Right ventricle myocardium superior (tissue), 1 donor: ENCODE data around the gene MARS1. TPM values are rescaled to one million over a fixed set of nuclear protein-coding genes. Genes with fewer than 3 reads are reported as not detected.
"Not testable (repeated sequence)": the region's sequence is repeated elsewhere in the genome, so short reads cannot be mapped to it uniquely, and the experiment has no call there.

Source experiments
- ATAC-seq: fragments of 200-7000 bp; cut with Tn5 transposase; one replicate; pipeline ENCODE4 v1.9.1; 2020; ENCODE audit warnings: mild to moderate bottlenecking; ENCODE audit not compliant: poor library complexity
- DNase-seq: peaks from one replicate; pipeline ENCODE4 v3.0.0-alpha.2; 2020
- intact Hi-C: fragments of 100-400 bp; cut with DNase I; formaldehyde crosslinking; loops from one replicate; pipeline ENCODE4 v1.11.2; 2022
- long read RNA-seq: library from polyadenylated mRNA; unstranded; transcript quantifications from one replicate; pipeline ENCODE4 v2.0.0, GENCODE V29; 2021
- total RNA-seq: library from RNA; stranded (reverse); fragmentation: NEBNext Ultra II Directional; extraction: Animal tissue kit (Norgen Biotek cat#: 25700); gene quantifications from one replicate; pipeline ENCODE4 v1.2.1, GENCODE V29; 2021
- donor health status: DM: no; HTN: yes; CAD: no; lungs with severe emphysema.

The MARS1 gene
- total RNA-seq, result 63.5 TPM
- long read RNA-seq, transcript MARS-201 (21 exons, 2,905 nt), result major isoform, 136 of 181 reads
- long read RNA-seq, partial matches to known transcripts, result 17 of 181 reads
- long read RNA-seq, other reads (novel, unspliced or antisense), result 28 of 181 reads

DNA sequence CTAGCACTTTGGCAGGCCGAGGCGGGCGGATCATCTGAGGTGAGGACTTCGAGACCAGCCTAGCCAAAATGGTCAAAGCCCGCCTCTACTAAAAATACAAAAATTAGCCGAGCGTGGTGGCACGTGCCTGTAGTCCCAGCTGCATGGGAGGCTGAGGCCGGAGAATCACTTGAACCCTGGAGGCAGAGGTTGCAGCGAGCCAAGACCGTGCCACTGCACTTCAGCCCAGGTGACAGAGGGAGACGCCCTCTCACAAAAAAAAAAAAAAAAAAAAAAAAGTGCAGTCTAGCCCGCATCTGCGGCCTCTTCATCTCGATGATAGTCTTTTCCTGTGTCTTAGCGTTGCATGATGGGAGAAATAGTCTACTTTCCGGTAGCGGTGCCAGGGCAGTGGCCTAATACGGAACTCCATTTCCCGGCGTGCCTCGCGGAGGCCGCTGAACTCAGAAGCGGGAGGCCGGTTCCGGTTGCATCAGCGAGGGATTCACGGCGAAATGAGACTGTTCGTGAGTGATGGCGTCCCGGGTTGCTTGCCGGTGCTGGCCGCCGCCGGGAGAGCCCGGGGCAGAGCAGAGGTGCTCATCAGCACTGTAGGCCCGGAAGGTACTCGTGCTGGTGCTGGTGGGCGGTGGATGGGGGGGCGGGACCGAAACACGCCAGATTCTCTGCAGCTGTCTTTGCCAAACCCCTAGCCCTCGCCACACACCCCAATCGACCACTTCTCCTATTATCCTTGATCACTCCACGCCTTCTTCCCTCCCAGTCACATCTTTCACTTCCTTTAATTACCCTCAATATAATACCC, at the start of gene MARS1:
MARS1 (plus strand) TSS at position 472 of the 805 bp plus-strand sequence; CDS start at position 495, 23 bp downstream.
- ATAC-seq, result peak; percentile 99
- DNase-seq, result peak; percentile 97
- intact Hi-C loops, result no loop called here

DNA sequence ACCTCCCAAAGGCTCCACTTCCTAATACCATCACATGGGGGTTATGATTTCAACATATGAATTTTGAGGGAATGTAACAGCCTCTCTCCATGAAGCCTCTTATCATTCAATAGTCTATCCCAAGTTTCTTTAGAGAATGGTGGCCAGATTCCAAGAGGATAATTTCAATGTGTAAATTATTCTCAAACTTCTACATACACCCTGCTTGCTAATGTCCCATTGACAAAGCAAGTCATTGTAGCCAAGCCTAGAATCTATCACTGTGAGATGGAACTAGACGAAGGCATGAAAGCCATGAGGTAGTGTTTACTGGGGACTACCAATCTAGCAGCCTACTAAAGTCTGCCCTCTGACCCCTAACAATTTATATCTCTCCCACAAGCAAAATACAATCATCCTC, 49.5 kb upstream of the MARS1 start:
- ATAC-seq (no peak), DNase-seq (no peak)
- intact Hi-C loops, result no loop called here

DNA sequence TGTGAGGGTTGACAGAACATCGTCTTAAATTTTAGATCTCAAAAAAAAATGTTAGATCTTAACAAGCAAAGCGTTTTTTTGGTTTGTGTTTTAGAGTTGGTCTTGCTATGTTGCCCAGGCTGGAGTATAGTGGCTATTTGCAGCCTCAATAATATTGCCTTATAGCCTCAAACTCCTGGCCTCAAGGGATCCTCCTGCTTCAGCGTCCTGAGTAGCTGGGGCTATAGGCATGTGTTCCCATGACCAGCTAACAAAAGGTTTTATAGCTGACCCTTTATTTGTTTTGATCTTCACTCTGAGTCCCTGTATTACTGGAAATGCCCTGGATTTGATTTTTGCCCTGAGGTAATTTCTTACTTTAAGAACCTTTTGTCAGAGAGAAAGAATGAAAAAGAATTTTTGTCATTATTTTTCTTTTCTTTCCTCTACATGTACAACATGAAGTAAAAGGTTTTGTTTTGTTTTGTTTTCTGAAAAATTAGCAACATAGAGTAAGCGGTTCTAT, 48.1 kb upstream of the MARS1 start:
- no peak for ATAC-seq
- DNase-seq, result no peak
- intact Hi-C loops, result no loop called here

DNA sequence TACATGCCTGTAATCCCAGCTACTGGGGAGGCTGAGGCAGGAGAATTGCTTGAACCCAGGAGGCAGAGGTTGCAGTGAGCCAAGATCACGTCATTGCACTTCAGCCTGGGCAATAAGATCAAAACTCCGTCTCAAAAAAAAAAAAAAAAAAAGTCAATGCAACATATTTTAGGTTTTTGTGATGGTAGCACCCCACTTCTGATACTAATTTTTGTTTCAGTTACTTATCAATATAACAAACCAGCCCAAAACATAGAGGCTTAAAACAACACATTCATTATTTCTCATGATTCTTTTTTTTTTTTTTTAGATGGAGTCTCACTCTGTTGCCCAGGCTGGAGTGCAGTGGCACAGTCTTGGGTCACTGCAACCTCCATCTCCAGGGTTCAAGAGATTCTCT, 46.5 kb upstream of the MARS1 start:
- intact Hi-C loops, ATAC-seq, DNase-seq: not testable (repeated sequence)

DNA sequence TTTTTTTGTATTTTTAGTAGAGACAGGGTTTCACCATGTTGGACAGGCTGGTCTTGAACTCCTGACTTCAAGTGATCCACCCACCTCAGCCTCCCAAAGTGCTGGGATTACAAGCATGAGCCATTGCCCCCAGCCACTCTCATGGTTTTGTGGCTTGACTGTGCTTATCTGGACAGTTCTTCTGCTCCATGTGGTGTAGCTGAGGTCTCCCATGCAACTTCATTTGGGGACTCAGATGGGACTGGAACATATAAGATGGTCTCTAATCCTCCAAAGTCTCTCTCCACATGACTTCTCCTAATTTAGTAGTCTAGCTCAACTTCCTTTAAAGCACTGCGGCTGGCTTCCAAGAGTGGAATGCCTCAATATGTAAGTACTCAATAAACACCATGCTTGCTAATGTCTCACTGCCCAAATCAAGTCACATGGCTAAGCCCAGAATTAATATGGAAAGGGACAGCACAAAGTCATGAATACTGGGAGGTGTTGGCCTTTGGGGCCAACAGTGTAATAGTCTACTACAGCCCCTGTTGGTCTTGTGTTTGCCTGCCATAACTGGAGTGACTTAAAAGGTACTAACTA, 45.9 kb upstream of the MARS1 start:
- intact Hi-C loops, result no loop called here
- DNase-seq (no peak), ATAC-seq (no peak)

DNA sequence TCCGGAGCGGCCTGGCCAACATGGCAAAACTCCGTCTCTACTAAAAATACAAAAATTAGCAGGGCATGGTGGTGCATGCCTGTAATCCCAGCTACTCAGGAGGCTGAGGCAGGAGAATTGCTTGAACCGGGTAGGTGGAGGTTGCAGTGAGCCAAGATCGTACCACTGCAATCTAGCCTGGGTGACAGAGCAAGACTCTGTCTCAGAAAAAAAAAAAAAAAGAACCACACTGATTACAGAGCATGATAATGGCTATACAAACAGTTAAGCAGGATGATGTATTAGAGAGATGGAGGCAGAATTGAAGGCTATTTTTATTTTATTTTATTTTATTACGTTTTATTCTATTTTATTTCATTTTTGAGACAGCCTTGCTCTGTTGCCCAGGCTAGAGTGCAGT, 43.5 kb upstream of the MARS1 start:
- DNase-seq, intact Hi-C loops, ATAC-seq: not testable (repeated sequence)

DNA sequence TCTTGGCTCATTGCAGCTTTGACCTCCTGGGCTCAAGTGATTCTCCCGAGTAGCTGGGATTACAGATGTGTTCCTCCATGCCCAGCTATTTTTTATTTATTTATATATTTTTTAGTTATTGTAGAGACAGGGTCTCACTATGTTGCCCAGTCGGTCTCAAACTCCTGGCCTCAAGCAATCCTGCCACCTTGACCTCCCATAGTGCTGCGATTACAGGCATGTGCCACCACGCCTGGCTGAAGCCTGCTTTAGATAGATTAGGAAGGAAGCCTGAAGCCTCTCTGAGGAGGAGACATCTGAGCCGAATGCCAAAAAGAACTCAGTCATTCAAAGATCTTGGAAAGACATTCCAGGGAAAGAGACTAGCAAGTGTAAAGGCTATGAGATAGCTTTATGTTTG, 43.1 kb upstream of the MARS1 start:
- no peak for DNase-seq
- intact Hi-C loops, result no loop called here
- ATAC-seq, result no peak

DNA sequence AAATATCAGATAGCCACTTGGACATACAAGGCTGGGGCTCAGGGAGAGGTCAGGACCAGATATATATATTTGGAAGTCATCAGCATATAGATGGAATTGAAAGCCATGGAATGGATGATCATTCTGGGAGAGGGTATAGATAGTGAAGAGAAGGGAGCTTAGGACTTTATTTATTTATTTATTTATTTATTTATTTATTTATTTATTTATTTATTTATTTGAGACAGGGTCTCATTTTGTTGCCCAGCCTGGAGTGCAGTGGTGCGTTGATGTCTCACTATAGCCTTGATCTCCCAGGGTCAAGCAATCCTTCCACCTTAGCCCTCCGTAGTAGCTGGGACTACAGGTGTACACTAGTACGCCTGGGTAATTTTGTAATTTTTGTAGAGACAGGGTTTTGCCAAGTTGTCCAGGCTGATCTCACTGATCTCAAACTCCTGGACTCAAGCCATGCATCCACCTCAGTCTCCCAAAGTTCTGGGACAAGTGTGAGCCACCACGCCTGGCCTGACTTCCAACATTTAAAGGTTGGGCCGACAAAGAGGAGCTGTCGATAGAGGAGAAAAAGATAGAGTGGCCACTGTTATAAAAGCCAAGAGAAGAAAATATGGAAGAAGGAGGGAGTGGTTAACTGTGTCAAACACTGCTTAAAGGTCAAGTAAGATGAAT, 41.4 kb upstream of the MARS1 start:
- ATAC-seq, result no peak

DNA sequence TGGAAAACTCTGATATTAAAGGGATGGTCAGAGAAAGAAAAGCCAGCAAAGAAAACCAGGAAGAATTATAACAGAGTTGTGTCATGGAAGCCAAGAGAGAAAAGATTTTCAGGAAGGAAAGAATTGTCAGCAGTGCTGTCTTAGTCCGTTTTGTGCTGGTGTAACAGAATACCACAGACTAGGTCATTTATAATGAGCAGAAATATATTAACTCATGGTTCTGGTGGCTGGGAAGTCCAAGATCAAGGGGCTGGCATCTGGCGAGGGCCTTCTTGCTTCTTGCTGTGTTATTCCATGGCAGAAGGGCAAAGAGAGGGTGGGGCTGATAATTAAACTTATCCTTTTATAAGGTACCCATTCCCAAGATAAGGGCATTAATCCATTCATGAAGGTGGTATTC, 39.2 kb upstream of the MARS1 start:
- ATAC-seq, result no peak
- intact Hi-C loops, result no loop called here
- DNase-seq, result no peak

More for the DNA sequence above, 41.4 kb upstream of the MARS1 start:
- intact Hi-C loops, result no loop called here
- no peak for DNase-seq

DNA sequence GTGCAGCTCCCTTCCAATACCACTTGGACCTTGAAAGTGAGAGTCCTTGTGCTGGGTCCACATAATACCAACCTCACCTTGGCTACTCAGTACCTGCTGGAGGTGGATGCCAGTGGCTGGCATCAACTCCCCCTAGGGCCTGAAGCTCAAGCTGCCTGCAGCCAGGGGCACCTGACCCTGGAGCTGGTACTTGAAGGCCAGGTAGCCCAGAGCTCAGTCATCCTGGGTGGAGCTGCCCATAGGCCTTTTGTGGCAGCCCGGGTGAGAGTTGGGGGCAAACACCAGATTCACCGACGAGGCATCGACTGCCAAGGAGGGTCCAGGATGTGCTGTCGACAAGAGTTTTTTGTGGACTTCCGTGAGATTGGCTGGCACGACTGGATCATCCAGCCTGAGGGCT, 38.5 kb upstream of the MARS1 start:
- DNase-seq, result no peak
- intact Hi-C loops, result no loop called here
- ATAC-seq, result no peak

DNA sequence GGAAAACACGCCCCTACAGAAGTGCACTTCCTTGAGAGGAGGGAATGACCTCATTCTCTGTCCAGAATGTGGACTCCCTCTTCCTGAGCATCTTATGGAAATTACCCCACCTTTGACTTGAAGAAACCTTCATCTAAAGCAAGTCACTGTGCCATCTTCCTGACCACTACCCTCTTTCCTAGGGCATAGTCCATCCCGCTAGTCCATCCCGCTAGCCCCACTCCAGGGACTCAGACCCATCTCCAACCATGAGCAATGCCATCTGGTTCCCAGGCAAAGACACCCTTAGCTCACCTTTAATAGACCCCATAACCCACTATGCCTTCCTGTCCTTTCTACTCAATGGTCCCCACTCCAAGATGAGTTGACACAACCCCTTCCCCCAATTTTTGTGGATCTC, 37.8 kb upstream of the MARS1 start:
- DNase-seq (no peak), ATAC-seq (no peak)
- intact Hi-C loops, result no loop called here

DNA sequence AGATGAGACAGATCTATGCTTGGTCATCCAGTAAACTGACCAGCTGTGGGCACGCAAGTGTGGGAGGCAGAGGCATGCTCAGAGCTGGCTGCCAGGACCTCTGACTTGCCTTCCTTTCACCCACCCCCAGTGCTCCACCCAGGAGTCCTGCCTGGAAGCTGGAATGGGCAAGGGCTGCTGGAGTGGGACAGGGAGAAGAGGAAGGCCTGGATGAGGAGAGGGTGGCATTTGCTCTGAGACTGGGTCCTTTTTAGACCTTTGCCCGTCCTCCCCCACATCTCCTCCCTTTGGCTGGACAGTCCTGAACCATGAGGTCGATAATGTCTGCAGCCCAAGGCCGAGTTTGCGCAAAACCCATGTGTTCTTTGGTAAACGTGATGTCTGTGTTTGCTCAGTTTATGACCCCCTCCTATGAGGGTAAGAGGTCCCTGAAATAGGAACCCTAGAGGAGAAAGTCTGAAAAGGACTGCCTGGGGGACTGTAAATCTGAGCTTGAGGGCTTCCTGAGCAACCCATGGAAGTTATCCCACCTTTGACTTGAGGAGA, 36.6 kb upstream of the MARS1 start:
- DNase-seq, result no peak
- ATAC-seq, result no peak
- intact Hi-C loops, result no loop called here

DNA sequence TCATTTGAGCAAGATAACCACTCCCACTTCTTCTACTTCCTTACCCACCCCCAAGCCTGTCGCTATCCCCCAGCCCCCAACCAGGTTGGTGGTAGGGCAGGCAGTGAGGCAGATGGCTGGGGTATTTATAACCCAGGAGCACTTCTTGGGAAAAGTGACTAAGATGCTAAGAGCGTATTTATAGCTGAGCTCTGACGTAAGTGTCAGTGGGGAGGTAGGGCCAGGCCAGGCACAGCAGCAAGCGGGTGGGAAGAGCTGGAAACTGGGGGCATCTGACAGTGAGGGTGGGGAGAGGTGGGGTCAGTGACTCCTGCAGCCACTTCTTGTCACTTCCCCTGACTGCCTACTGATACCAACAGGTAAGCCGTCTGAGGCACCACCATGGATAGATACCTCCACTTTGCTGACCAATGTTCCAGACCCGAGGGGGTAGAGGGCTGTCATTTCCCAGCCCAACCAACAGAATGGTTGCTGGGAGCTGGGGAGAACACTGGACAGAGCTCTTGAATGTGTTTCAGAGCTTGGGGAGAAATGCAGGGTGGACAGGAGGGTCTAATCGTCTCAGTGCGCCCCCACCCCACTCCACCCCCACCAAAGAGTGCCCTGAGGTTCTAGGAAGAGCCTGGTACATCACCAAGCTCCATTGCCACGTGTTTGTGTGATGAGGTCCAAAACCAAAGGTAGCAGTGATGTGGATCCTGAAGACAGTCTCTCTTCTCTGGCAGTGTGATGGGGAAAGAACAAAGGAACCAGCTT, 35.5 kb upstream of the MARS1 start:
- no peak for DNase-seq
- ATAC-seq, result peak; percentile 89
- intact Hi-C loops, result loop anchor here (2.0 kb wide), 1 partner anchor 144 kb away; no protein-coding TSS in a partner anchor

DNA sequence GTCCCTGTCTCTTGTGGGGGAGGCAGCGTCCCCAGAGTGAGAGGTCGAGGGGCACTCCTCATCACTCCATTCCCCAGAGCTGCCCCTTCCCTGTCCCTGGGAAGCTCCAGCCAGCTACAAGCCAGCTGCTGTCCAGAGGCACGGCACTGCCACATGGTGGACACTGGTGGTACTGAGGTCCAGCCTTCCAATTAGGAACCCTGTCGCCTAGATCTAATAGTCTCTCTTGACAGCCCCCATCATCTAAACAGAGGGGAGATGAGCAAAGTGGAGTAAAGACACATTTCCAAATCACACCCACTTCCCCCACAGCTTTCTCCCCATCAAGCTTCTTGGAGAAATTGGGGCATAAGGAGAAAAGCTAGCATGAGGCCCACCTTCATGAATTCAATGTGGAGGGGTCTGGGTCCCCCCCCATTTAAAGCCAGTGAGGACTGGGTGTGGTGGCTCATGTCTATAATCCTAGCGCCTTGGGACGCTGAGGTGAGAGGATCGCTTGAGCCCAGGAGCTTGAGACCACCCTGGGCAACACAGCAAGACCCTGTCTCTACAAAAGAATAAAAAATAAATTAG, 34.8 kb upstream of the MARS1 start:
- peak; percentile 89 for DNase-seq
- intact Hi-C loops, result loop anchor here (2.0 kb wide), 1 partner anchor 144 kb away; no protein-coding TSS in a partner anchor
- ATAC-seq, result peak; percentile 93

DNA sequence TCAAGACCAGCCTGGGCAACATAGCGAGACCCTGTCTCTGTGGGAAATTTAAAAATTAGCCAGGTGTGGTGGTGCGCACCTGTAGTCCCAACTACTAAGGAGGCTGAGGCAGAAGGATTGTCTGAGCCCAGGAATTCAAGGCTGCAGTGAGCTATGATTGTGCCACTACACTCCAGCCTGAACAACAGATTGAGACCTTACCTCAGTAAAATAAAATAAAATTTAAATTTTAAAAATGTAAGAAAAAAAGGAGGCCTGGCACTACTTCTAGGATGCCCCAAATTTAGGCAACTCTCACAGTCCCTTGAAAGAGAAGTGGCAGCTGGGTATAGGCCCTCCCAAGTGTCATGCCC, 33.7 kb upstream of the MARS1 start:
- DNase-seq (no peak), ATAC-seq (no peak)
- intact Hi-C loops, result no loop called here

DNA sequence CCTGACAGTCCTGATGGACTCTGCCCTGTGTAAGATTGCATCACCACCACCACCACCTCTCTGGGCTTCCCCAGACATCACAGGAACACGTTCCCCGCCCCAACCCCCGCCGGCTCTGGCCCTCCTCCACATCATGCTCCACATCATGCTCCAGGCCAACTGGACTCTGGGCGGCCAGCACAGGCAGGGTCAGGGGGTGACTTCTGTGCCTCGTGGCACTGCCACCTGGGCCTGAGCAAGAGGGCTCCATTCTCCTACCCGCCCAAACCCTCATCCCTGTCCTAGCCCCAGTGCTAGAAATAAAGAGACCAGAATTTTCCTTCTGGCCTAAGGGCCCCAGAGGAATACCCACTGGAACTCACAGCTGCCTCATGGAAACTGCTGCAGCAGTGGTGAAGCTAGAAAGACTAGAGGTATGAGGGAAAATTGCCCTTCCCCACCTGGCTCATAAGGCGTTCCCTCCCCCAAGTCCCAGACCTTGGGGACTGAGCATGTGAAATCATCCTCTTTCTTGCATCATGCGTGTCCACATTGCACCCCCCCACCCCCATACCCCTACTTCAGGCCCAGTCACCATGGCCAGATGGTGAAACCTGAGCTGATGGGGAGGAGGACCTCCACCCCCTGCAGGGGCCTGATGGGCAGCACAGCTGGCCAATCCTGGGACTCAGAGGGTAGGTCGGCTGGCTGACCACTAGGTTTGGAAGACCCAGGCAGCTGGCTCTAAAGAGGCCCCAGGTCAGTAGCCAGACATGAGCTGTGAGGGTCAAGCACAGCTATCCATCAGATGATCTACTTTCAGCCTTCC, 33.1 kb upstream of the MARS1 start, which contains the start of gene INHBE:
INHBE (plus strand) TSS at position 742 of the 808 bp plus-strand sequence. CDS start 230 bp downstream, outside the sequence.
- ATAC-seq (no peak), DNase-seq (no peak)
- intact Hi-C loops, result no loop called here
